ENCODE results near the gene NAXE.
"Not testable (repeated sequence)": the region's sequence is repeated elsewhere in the genome, so short reads cannot be mapped to it uniquely, and the experiment has no call there.

- not testable (repeated sequence) for TF ChIP-seq CTCF (conservative IDR thresholded peaks at IDR 0.05); EZH2 (IDR thresholded peaks at IDR 0.05; ENCODE audit: low read depth)
Observed at GRCh38 chr1:156631152-156631551, 39.6 kb downstream of the NAXE start.
